ENCODE data around the gene ITGB5.

DNA sequence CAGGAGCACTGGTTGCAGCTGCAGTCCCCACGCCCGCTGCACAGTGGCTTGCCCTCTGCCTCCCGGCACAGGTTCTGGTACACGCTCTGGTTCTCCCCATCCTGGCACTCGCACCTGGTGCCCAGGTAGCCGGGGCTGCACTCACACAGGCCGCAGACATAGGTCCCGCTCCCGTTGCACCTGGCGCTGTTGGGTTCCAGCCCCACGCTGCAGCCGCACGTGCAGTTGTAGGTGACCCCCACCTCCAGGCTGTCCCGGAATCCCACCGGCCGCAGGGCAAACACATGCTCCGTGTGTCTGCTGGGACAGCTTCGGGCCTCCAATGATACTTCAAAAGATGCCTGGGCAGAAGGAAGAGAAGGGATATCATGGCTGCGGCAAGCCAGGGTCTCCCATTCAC is 90.7 kb downstream of the ITGB5 start:
- no peak for TF ChIP-seq EZH2 (IDR thresholded peaks at IDR 0.05; ENCODE audit: borderline replicate concordance, low read length)
- TF ChIP-seq, protein P1, sequence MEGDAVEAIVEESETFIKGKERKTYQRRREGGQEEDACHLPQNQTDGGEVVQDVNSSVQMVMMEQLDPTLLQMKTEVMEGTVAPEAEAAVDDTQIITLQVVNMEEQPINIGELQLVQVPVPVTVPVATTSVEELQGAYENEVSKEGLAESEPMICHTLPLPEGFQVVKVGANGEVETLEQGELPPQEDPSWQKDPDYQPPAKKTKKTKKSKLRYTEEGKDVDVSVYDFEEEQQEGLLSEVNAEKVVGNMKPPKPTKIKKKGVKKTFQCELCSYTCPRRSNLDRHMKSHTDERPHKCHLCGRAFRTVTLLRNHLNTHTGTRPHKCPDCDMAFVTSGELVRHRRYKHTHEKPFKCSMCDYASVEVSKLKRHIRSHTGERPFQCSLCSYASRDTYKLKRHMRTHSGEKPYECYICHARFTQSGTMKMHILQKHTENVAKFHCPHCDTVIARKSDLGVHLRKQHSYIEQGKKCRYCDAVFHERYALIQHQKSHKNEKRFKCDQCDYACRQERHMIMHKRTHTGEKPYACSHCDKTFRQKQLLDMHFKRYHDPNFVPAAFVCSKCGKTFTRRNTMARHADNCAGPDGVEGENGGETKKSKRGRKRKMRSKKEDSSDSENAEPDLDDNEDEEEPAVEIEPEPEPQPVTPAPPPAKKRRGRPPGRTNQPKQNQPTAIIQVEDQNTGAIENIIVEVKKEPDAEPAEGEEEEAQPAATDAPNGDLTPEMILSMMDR (IDR thresholded peaks at IDR 0.05; ENCODE audit: low read length): no peak

Data from OCI-LY1 (cell line).